Heart left ventricle (tissue), 16 donors: ENCODE data around the gene MYD88. TPM values are rescaled to one million over a fixed set of nuclear protein-coding genes. Genes with fewer than 3 reads are reported as not detected.
A peak's percentile ranks its signal among the peaks of the same experiment; 100 is the strongest.

ENCODE experiments used
- ATAC-seq, 4 donors: fragments of 200-7000 bp; cut with Tn5 transposase; one replicate each; pipeline ENCODE4 v1.9.1; 2020 to 2022; ENCODE audit warnings: moderate library complexity in 4 of 4, mild to moderate bottlenecking in 3 of 4, moderate number of reproducible peaks in 1 of 4
- DNase-seq, 5 donors: peaks; one replicate each; pipeline ENCODE4 v3.0.0-alpha.2; 2020
- H3K27ac ChIP-seq, 12 donors: fragments of 200-600 bp; sonication (generic) in 4 of 12; one replicate each; pipeline versions ENCODE4 v1.5.0 to v1.8.0; 2016 to 2022; ENCODE audit warnings: mild to moderate bottlenecking in 2 of 12
- H3K27me3 ChIP-seq, 9 donors: fragments of 200-600 bp; sonication (generic) in 2 of 9; one replicate each; pipeline versions ENCODE4 v1.5.1 to v1.8.0; 2016 to 2022; ENCODE audit warnings: mild to moderate bottlenecking in 3 of 9
- H3K36me3 ChIP-seq, 9 donors: fragments of 200-600 bp; sonication (generic) in 2 of 9; one replicate each; pipeline versions ENCODE4 v1.5.0 to v1.8.0; 2018 to 2022; ENCODE audit warnings: mild to moderate bottlenecking in 2 of 9
- H3K4me1 ChIP-seq, 12 donors: fragments of 200-600 bp; sonication (generic) in 4 of 12; one replicate each; pipeline versions ENCODE4 v1.5.0 to v1.8.0; 2016 to 2022; ENCODE audit warnings: mild to moderate bottlenecking in 3 of 12
- H3K4me3 ChIP-seq, 12 donors: fragments of 200-600 bp; sonication (generic) in 4 of 12; one replicate each; pipeline versions ENCODE4 v1.5.0 to v1.8.0; 2017 to 2022; ENCODE audit warnings: mild to moderate bottlenecking in 9 of 12, moderate library complexity in 4 of 12
- H3K9me3 ChIP-seq, 12 donors: fragments of 200-600 bp; sonication (generic) in 4 of 12; one replicate each; pipeline versions ENCODE4 v1.5.0 to v1.8.0; 2016 to 2022; ENCODE audit warnings: mild to moderate bottlenecking in 1 of 12
- CTCF ChIP-seq, 12 donors: fragments of 200-600 bp; sonication (generic) in 4 of 12; IDR thresholded peaks; one replicate each; pipeline versions ENCODE4 v1.5.0 to v1.8.0; 2018 to 2022; ENCODE audit warnings: antibody characterized with exemption in 12 of 12, mild to moderate bottlenecking in 5 of 12
- POLR2A ChIP-seq, 2 donors: fragments of 450-650 bp; IDR thresholded peaks; one replicate each; pipeline ENCODE4 v1.6.1; 2017; ENCODE audit warnings: antibody characterized with exemption in 2 of 2, mild to moderate bottlenecking in 2 of 2, moderate library complexity in 2 of 2
- WGBS, 4 donors: extraction: QIAGEN DNeasy Blood & Tissue Kit in 2 of 4; methylation state at CpG; one replicate each; pipeline versions ENCODE4 v1.1.5 to v1.1.7; 2013 to 2018; 5-methylcytosine and 5-hydroxymethylcytosine counted together
- intact Hi-C, 10 donors: fragments of 100-400 bp; cut with DNase I; formaldehyde crosslinking; loops; one replicate each; pipeline versions ENCODE4 v1.11.1 to v1.14.2; 2022
- polyA plus RNA-seq, 2 donors: library from polyadenylated mRNA; stranded (reverse); fragments of 200-250 nt; gene quantifications; one replicate each; pipeline ENCODE4 v1.2.3, GENCODE V29; 2013
- total RNA-seq, 9 donors: library from RNA; depleted of rRNA in 2 of 9; stranded (reverse); fragments of >200 nt in 2 of 9; fragmentation: NEBNext Ultra II Directional in 3 of 9; extraction: Animal tissue kit (Norgen Biotek cat#: 25700) in 3 of 9; gene quantifications; one replicate each; pipeline versions ENCODE4 v1.1.0 to v1.2.4, GENCODE V29; 2016 to 2023
- donor health status: ischemic (EF 13 %, LVEDD 7.1; RV severe dilation, severe dysfunction).
- donor health status: healthy with polysubstance abuse.
- donor health status: DM: no; HTN: yes; CAD: no.
- donor health status: DM: no; HTN: no; CAD: no.
- donor health status: ischemic (EF 25% LVEDD 6.9; RV normal size, moderate dysfunction).
- donor health status: ischemic (EF 25% LVEDD 5.7; RV mildly dilated, moderate dysfunction).
- donor health status: healthy.
- donor health status: DM: yes; HTN: yes; CAD: no.
- donor health status: ischemic (EF 35%, LVEDD 5.7; RV mildly dilated, moderate dysfunction).
- donor health status: nonischemic (EF 11% LVEDD 7.7; RV severe dilation, severe dysfunction).
- donor health status: DM: yes; HTN: yes; CAD: no.
- donor health status: PGD.
- donor health status: ischemic (EF 29% LVEDD 5.4; RV normal size, mild dysfunction).
- donor health status: nonischemic (EF 23%, LVEDD 6.1; RV moderate dilation, normal function).

Gene MYD88
- total and polyA plus RNA-seq, 11 donors: 3.7 to 47.2 (median 8.2) TPM

- ATAC-seq: no peak
- no peak overlapping the region for H3K27ac ChIP-seq
- no peaks in the 10 kb centered on the region for H3K9me3 ChIP-seq
- TF ChIP-seq POLR2A (IDR thresholded peaks at IDR 0.05): no peak
- no peak for TF ChIP-seq CTCF (IDR thresholded peaks at IDR 0.05)
- intact Hi-C loops: loop anchor here in 4 of 10 donors (10.0 kb wide), 4 partner anchors 107 to 373 kb away; partner anchors contain the start of gene XYLB (in 1 of the 4)
- H3K4me1 ChIP-seq: peaks cover 0 to 7% (median 0%) of the 10 kb centered on the region in 12 donors
- no peaks in the 10 kb centered on the region for H3K36me3 ChIP-seq
- DNase-seq: peak in 2 of 5 donors; percentile 9 to 48
- no peaks in the 10 kb centered on the region for H3K27me3 ChIP-seq
- WGBS, 4 donors: 82 to 84% (median 82%) methylated on average over 11 to 16 of the region's 16 CpGs
- H3K4me3 ChIP-seq: no peak overlapping the region
Measured at GRCh38 chr3:38111696-38112377, 26.6 kb upstream of the MYD88 start.

DNA sequence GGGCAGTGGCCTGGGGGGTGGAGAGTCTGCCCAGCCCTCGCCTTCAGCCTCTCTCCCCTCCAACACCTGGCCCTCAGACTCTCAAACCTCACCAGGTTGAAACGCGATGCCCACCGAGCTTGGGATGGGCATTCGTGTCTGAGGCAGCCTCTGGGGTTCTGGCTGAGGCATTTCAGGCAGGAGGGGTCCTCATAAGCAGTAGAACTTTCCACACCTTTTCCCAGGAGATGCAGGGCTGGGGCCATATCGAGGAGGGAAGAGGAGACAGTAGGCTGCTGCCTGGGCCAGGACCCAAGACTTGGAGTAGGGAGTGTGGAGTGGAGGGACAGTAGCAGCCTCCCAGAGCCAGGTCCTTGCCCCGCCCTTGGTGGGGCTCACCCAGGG lies 26.1 kb upstream of the MYD88 start:
- Histone ChIP-seq H3K4me1 (peaks cover 0 to 7% (median 0%) of the 10 kb centered on the region in 12 donors), H3K27ac (no peak overlapping the region), H3K36me3 (no peaks in the 10 kb centered on the region), H3K27me3 (no peaks in the 10 kb centered on the region), H3K4me3 (no peak overlapping the region), H3K9me3 (no peaks in the 10 kb centered on the region)
- intact Hi-C loops: loop anchor here in 4 of 10 donors (10.0 kb wide), 4 partner anchors 108 to 372 kb away; partner anchors contain the start of gene XYLB (in 1 of the 4)
- DNase-seq (peak in 1 of 5 donors; percentile 39), ATAC-seq (no peak)
- 80 to 90% (median 85%) methylated on average over 7 of the region's 7 CpGs for WGBS, 4 donors
- TF ChIP-seq CTCF (IDR thresholded peaks at IDR 0.05) (no peak), POLR2A (IDR thresholded peaks at IDR 0.05) (no peak)

DNA sequence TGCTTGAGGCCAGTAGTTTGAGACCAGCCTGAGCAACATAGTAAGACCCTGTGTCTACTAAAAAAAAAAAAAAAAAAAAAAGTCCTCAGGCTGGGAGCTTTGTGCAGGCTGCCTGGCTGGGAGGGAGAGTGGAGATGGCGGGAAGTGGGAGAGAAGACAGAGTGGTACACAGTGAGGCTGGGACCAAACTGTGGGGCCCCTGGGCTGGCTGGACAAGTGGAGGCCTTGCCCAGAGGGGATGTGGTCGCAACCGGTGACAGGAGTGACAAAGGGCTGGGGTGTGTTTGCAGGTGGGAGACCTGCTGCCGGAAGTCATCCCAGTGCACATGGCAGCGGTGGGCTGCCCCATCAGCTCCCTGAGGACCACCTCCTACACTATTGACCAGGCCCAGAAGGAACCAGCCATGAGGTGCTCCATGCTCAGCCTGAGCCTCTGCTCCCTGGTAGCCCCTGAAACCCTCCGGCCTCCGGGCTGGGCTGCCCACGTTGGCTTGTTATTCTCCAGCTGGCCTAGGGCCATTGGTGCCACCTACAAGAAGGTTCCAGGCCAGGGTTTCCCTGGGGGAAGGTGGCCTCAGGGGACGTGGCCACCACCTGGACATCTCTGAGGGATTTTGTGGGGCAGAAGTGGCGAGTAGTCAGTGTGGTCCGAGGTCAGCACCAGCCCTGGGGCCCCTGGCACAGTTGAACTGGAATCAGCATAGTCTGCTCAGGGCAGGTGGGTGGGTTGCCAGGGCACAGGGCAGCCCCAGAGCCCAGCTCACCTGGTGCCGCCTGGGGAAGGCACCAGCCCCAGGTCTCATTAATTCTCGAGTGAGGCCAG lies 24.2 kb upstream of the MYD88 start:
- no peaks in the 10 kb centered on the region for H3K27me3 ChIP-seq
- TF ChIP-seq CTCF (IDR thresholded peaks at IDR 0.05): no peak
- no peak for TF ChIP-seq POLR2A (IDR thresholded peaks at IDR 0.05)
- peaks cover 0 to 4% (median 0%) of the 10 kb centered on the region in 9 donors for H3K36me3 ChIP-seq
- H3K4me3 ChIP-seq: no peak overlapping the region
- H3K27ac ChIP-seq: no peak overlapping the region
- H3K4me1 ChIP-seq: peaks cover 0 to 12% (median 0%) of the 10 kb centered on the region in 12 donors
- DNase-seq (peak in 2 of 5 donors; percentile 10 to 48), ATAC-seq (no peak)
- H3K9me3 ChIP-seq: no peaks in the 10 kb centered on the region
- 88 to 93% (median 90%) methylated on average over 8 to 13 of the region's 13 CpGs for WGBS, 4 donors
- intact Hi-C loops: loop anchor here in 4 of 10 donors (10.0 kb wide), 4 partner anchors 109 to 371 kb away; partner anchors contain the start of gene XYLB (in 1 of the 4)
